GM23338 (cell line): ENCODE data around the gene EXOC6B.
"Not testable (repeated sequence)": the region's sequence is repeated elsewhere in the genome, so short reads cannot be mapped to it uniquely, and the experiment has no call there.

ENCODE experiments used
- CTCF ChIP-seq, 2 experiments: fragments of 200-600 bp in 1 of 2; sonication (generic) in 1 of 2; conservative IDR thresholded peaks; 2 replicates each; pipeline versions ENCODE4 v1.5.1 to v1.6.1; 2016 to 2017; ENCODE audit warnings: antibody characterized with exemption in 2 of 2, low read depth in 2 of 2, mild to moderate bottlenecking in 2 of 2, moderate library complexity in 1 of 2
- EZH2 ChIP-seq: fragments of 200-600 bp; sonication (generic); IDR thresholded peaks from one replicate; pipeline ENCODE4 v1.8.0; 2017; ENCODE audit warnings: antibody characterized with exemption, mild to moderate bottlenecking, low read depth; ENCODE audit not compliant: unreplicated experiment
- NANOG ChIP-seq: IDR thresholded peaks from 2 replicates; pipeline ENCODE4 v1.6.1; 2016; ENCODE audit warnings: antibody characterized with exemption, borderline replicate concordance
- STAT1 ChIP-seq: IDR thresholded peaks from one replicate; pipeline ENCODE4 v1.6.1; 2016; ENCODE audit warnings: antibody characterized with exemption; ENCODE audit not compliant: unreplicated experiment

- not testable (repeated sequence) for TF ChIP-seq CTCF (conservative IDR thresholded peaks at IDR 0.05; ENCODE audit: low read depth in 2 of 2); EZH2; STAT1; NANOG
Measured at GRCh38 chr2:72484622-72485021, 341.2 kb downstream of the EXOC6B start.
